NCI-H187 (cell line): ENCODE data around the gene EPC2.
A peak's percentile ranks its signal among the peaks of the same experiment; 100 is the strongest.

ENCODE experiments used
- DNase-seq, 2 experiments: peaks; one replicate each; lab custom pipeline; 2025; lab: John Stamatoyannopoulos, UW

Gene EPC2, protein sequence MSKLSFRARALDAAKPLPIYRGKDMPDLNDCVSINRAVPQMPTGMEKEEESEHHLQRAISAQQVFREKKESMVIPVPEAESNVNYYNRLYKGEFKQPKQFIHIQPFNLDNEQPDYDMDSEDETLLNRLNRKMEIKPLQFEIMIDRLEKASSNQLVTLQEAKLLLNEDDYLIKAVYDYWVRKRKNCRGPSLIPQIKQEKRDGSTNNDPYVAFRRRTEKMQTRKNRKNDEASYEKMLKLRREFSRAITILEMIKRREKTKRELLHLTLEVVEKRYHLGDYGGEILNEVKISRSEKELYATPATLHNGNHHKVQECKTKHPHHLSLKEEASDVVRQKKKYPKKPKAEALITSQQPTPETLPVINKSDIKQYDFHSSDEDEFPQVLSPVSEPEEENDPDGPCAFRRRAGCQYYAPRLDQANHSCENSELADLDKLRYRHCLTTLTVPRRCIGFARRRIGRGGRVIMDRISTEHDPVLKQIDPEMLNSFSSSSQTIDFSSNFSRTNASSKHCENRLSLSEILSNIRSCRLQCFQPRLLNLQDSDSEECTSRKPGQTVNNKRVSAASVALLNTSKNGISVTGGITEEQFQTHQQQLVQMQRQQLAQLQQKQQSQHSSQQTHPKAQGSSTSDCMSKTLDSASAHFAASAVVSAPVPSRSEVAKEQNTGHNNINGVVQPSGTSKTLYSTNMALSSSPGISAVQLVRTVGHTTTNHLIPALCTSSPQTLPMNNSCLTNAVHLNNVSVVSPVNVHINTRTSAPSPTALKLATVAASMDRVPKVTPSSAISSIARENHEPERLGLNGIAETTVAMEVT

DNA sequence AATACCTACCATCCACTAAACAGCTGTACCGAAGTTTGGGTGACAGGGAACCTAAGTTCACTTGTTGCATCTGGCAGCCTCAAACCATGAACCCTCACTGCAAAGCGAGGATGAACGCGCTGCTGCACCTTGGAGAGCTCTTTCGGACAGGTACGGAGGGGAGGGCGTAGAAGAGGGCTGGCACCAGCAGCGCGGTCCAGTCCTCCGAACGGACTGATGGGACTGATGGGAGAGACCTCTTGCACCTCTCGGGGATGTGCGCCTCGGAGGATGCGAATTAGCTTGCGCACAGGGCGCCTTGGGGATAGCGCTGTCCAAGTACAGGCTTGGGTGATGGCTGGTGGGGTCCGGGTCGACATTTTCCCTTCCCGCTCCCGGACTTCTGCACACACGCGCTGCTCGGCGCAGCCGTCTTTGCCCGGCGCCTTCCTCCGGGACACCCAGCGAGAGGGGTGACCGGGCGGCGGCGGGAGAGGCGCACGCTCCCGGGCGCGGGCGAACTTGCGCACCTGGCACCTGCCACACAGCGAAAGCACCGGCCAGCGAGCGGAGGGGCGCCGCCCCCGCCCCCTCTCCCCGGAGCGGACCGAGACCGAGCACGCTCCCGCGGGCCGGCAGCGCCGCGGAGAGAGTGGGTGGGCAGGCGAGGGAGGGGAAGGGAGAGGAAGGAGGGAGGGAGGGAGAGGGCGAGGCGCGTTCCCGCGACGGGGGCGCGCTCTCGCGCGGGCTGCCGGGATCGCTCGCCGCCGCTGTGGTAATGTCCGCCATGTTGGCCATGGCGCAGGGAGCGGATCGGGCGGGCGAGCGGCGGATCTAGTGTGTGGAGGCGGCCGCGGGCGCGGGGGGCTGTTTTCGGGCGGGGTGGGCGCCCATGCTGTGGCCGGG, at the start of gene EPC2:
TSS of gene EPC2 (plus strand) at position 754 of the 885 bp plus-strand sequence. CDS start 267 bp downstream, outside the sequence.
- DNase-seq = peak; percentile 58 to 75

DNA sequence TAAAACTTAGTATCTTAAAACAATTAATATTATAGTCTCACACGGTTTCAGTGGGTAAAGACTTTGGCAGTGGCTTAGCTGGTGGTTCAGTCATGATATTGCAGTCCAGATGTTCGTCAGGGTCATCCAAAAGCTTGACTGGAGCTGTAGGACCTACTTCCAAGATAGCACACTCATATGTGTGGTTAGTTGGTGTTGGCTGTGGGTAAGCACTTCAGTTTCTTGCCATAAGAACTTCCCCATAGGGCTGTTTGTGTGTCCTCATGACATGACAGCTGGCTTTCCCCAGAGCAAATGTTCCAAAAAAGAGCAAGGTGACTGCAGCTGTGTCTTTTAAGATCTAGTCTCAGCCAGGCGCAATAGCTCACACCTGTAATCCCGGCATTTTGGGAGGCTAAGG, 48.5 kb upstream of the EPC2 start:
- DNase-seq = no peak

DNA sequence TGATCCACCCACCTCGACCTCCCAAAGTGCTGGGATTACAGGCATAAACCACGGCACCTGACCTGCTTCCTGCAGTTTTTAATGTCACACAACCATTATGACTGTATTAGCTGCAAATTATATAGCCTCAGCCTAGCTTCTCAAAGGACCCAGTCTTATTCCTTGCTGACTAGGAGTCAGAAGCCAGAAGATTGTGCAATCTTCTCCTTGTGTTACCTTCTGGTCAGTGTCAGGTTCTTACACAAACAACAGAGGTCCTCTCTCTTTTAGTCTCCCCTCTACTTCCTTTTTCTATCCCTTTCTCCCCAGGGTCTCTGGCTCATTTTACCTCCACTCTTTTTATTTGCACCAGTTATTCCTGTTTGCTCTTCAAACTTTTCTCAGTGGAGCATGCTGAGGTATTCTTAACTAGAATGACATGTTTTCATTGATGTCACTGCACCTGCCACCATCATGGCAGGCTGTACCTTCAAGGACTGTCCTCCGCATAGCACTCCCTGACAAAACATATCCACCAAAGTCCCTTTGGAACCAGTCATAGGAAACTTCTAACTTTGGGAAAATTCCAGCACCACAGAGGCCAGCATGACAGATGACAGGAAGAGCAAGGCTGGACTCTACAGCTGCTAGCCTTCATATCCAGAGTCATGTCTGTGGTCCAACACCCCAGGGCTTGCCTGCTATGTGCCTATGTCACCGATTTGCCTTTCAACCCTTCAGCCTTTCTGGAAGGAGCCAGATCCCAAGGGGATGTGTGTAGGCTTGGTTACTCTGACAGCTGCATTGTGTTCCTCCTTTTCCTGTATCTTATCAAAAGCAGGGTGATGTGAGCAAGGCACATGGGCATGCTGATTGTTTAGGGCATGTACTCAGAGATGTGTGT, 45.2 kb upstream of the EPC2 start:
- no peak for DNase-seq

DNA sequence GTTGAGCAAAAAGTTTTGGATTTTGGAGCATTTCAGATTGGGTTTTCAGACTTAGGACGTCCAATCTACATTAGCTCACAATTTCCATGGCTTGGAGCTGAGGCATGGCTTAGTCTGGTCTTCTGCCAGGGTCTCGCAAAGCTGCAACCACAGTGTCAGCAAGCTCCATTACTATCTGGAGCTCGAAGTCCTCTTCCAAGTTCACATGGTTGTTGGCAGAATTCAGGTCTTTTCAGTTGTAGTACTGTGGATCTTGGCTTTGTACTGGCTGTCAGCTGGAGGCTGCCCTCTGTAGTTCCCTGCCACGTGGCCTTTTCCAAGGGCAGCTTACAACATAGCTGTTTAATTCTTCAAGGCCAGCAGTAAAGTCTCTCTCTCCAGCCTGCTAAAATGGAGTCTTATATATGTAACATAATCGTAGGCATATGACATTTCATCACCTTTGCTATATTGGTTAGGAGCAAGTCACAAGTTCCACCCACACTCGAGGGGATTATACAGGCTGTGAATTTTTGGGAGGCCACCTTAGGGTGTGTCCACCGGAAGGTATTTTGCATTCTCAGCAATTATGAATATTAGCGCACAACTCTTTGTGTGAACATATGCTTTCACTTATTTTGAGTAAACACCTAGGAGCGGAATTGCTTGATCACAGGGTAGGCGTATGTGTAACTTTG, 41.5 kb upstream of the EPC2 start:
- DNase-seq = no peak

DNA sequence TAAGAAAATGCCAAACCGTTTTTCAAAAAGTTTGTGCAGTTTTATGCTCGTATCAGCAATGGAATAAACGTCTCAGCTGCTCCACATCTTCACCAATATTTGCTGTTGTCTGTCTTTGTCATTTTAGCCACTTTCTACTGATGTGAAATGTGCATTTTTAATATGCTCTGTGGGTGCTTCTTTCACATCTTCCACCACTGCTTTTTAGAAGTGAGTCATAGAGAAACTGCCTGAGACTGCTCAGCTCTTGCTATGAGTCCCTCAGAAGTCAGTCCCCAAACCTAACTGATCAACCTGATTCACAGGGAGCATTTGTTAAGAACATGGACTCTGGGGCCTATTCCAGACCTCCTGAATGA, 41.0 kb upstream of the EPC2 start:
- no peak for DNase-seq

DNA sequence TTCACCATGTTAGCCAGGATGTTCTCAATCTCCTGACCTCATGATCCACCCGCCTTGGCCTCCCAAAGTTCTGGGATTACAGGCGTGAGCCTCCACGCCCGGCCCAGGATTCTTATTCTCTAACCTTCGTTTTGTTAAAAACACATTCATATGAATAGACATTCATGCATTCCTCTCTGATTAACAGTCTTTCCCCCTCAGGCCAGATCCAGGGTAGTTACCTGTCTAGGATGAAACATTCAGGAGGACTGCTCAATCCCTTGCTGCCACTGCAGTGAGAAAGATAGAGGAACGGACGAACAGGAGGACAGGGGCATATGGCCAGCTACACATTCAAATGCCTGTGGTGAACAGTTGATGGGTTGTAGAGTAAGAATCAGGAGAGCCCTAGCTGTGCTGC, 39.6 kb upstream of the EPC2 start:
- no peak for DNase-seq

DNA sequence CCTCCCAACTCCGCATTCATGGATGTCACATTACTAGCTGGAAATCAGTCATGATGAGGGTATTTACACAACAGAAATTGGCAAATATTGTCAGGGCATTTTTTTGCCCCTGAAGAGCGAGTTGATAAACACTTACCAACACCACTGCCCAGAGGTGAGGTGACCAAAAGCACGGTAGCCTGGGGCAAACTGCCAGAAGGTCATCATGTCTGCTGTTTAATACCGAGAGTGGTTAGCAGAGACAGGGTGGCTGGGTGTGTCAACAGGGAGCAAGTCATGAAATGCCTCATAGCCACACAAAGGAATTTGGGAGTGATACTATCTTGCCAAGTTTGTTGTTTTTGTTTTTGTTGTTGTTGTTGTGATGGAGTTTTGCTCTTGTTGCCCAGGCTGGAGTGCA, 37.0 kb upstream of the EPC2 start:
- no peak for DNase-seq

DNA sequence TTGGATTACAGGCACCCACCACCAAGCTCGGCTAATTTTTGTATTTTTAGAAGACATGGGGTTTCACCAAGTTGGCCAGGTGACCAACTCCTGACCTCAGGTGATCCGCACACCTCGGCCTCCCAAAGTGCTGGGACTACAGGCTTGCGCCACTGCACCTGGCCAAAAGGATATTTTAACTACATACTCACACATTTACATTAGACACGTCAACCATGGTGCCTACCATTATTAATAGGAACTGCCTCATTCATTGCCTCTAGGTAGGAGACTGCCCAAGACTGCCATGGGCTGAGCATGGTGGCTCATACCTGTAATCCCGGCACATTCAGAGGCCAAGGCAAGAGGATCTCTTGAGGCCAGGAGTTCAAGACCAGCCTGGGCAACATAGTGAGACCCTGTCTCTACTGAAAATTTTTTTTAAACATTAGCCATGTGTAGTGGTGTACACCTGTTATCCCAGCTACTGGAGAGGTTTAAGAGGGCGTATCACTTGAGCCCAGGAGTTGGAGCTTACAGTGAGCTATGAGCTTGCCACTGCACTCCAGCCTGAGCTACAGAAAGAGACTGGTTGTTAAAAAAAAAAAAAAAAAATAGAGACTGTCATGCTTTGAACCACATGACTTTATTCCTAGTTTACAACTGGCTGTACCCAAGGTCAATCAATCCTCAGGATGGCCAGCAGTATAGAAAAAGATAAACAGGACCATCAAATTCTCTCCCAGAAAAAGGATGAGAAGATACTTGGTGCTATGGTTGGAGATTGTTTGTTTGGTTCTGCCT, 31.1 kb upstream of the EPC2 start:
- DNase-seq = no peak

DNA sequence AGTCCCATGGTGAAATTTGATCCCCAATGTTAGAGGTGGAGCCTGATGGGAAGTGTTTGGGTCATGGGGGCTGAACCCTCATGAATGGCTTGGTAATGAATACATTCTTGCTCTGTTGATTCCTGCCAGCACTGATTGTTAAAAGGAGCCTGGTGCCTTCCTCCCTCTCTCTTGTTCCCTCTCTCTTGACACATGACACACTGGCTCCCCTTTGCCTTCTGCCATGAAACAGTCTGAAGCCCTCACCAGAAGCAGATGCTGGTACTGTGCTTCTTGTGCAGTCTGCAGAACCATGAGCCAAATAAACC, 30.6 kb upstream of the EPC2 start:
- DNase-seq = no peak

DNA sequence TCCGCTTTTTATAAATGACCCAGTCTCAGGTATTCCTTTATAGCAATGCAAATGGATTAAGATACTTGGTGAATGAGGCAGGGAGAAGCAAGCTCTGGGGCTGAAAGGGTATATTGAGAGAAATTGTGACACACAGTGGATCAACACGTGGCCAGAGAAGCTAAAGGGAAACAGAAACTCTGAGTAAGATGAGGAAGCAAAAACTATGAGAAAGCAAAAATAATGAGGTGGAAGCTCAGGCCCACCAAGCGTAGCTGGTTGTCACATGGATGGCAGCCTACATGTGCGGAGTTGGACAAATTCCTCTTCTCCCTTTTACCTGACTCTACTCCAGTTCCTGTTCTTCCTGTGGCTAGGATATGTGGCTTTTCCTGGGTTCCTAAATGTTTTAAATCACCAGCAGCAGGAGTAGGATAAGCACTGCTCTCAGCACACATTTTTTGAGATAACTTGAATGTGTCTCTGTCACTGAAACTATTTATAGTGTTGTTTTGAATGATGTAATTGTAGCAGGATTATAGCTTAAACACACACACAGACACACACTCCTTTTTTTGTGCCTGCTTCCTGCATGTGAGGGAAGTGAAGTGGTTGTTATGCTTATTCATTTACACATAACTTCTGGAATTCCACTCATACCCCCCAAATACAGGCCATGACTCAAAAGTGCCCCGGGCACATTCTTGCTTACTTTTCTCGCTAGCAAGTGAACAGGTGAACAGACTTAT, 30.1 kb upstream of the EPC2 start:
- no peak for DNase-seq

DNA sequence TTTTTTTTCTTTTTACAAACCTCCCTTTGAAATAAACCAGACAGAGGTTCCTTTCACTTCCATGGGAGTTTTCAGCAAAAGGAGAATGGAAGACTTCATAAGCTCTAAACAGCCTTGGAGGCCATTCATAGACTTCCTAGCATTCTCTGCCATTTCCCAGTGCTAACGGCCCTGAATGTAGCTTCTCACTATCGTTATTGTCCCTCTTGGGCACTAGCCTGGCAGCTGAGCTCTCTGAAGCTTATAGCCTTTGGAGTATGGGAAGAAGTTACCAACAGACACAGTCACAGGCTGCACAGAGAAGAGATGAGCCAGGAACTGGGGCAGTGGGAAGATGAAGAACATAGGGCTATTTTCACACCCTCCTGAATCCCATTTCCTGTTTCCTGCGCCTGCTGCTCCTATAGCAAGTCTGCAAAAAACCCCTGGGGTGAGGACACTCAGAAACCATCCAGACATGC, 29.1 kb upstream of the EPC2 start:
- DNase-seq = no peak

DNA sequence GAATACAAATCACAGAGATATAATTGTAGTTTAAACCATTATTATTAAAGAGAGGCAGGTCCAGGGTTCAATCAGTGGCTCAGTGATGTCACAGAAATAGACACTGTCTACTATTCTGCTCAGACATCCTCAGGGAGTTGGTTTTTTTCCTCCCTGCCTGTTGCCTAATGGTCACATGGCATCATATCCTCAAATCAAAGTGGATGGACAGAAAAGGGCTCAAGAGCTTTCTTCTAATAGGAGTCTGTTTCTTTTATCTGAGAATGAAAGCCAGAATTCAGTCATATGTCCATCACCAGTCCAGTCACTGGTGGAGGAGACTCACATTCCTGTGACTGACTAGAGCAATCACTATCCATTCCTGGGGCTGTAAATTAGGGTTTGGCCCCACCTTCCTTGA, 27.9 kb upstream of the EPC2 start:
- DNase-seq = no peak

DNA sequence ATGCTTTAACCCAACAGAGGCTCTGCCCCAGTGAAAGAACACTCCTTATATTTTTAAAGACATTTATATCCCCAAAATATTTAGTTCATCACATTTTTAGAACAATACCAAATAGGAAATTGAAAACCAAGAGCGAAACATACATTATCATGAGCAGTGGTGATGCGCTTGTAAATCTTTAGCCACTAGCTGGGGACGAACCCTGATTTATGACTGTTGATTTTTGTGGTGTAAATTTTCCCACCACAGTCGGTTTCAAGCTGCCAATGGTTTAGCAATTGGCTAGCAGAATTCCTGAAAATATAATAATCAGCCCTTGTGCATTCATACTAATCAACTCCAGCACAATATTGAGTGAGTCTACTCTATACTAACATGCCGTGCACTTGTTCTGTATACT, 27.3 kb upstream of the EPC2 start:
- DNase-seq = no peak

DNA sequence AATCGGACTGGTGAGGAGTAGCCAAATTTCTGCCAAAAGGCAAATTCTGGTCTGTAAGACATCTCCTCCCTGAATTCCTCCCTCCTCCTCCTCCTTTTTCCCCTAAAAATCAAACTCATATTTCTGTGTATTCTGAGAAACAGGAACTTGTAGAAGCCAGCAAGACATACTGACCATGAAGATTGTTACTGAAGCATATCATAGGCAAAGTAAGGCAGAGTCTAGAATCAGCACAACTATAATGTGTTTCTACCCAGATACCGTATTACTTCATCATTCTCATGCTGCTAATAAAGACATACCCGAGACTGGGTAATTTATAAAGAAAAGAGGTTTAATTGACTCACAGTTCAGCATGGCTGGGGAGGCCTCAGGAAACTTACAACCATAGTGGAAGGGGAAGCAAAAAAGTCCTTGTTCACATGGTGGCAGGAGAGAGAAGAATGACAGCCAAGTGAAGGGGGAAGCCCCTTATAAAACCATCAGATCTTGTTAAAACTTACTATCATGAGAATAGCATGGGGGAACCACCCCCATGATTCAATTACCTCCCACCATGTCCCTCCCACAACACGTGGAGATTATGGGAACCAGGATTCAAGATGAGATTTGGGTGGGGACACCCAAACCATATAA, 24.9 kb upstream of the EPC2 start:
- no peak for DNase-seq

DNA sequence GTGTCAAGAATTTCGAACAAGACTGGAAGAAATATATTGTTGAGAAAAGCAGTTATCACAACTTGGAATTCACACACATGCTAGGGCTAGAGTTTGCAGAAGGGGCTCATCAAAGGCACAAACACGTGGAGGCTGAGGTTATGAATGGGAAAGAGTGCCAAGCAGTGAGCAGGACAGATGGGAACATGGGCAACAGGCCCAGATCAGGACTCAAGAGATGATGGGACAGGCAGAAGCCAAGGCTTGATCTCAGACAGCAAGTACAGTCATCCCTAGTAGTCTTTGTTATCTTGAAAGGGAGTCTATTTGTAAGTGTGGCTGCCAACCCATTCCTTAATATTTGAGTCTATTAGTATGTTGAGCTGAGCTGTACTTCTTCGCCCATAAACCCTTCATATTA, 22.2 kb upstream of the EPC2 start:
- no peak for DNase-seq

DNA sequence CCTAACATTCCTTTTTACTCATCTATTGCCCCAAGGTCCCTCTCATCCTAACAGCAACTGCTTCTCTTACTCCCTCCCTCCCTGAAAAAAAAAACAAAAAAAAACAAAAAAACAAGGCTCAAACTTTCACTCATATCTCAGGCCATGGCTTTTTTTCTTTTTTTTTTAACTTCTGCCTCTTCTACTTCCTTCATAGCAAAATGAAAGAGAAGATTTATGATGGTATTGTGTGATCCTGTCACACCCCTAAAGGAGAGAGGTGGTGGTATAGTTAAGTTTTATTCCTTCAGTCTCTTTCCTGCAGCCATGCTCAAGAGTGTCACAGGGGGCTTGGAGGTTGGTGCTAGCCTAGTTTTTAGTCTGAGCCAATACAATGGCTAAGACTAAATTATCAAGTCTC, 21.5 kb upstream of the EPC2 start:
- DNase-seq = no peak

DNA sequence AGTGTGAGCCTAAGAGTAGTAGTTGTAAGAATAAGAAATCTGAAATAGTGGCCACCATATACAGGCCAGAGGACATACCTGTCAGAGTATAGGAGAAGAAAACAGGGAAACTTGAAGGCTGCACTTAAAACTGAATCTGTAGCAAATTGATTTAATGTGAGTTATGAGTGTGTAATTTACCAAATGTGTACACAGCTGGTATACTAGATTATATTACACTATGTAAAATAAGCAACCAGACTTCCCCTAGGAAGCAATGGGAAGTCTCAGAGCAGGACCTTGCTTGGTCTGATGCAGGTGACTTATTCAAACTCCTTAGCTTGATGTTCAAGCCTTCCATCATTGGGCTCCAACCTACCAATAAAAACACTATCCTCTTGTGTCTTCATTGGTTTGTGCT, 17.3 kb upstream of the EPC2 start:
- DNase-seq = no peak

DNA sequence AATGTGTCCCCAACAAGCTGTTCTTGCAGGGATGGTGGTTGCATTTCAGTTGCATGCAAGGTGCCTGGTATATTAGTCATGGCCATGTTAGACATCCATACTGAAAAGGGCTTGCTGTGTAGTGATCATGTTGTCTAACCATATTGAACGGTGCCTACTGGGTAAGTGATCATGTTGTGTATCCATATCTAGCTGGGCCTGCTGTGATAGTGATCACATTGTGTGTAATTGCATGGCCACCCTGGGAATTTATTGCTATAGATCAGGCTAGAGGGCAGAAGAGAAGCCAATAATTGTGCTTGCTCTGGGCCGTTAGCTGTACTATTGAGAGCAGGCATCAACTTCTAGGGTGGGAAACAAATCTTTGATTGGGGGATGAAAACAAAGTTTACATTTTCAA, 9.8 kb upstream of the EPC2 start:
- DNase-seq = no peak

DNA sequence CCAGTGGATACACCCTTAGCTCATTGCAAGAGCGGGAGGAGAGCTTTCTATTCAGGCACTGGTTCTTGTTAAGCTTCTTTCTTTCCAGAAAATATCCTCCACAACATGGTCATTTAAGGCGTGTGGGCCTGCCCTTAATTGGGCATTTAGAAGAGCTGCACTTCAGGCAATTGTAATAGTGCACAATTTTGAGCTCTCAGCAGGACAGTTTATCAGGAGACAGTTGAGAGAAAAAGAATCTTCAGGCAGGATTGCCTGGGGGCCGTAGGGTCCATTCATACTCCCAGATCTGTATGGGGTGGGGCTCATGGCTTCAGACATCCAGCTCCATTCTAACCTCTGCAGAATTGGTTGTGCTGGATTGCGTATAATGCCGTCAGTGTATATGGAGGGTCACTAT, 6.0 kb upstream of the EPC2 start:
- no peak for DNase-seq
